NB4 (cell line): ENCODE results near the gene RAI1.
A peak's percentile ranks its signal among the peaks of the same experiment; 100 is the strongest.

Experiments
- DNase-seq: peaks from one replicate; pipeline ENCODE4 v3.0.0; 2010; ENCODE audit warnings: low read depth
- H3K4me3 ChIP-seq: one replicate; pipeline ENCODE4 v1.5.1; 2011; ENCODE audit warnings: mild to moderate bottlenecking, low read depth, low read length, moderate library complexity
- CTCF ChIP-seq: IDR thresholded peaks from one replicate; pipeline ENCODE4 v1.5.1; 2012; ENCODE audit warnings: low read depth, low read length
- MYC ChIP-seq: IDR thresholded peaks from 2 replicates; pipeline ENCODE4 v1.6.1; 2011; ENCODE audit warnings: low read depth, low read length
- POLR2A ChIP-seq: IDR thresholded peaks from 2 replicates; pipeline ENCODE4 v1.6.1; 2011; ENCODE audit warnings: mild to moderate bottlenecking; ENCODE audit not compliant: insufficient read length; ENCODE audit errors: extremely low read depth
- TF ChIP-seq, protein P1 (sequence below): IDR thresholded peaks from 2 replicates; pipeline ENCODE4 v1.6.1; 2011; ENCODE audit warnings: low read depth, low read length

Gene RAI1

GRCh38 chr17:17815062-17815406 is 133.8 kb downstream of the RAI1 start:
- no peak overlapping the region for H3K4me3 ChIP-seq
- no peak for DNase-seq
- no peak for TF ChIP-seq MYC
- no peak for TF ChIP-seq CTCF
- TF ChIP-seq, protein P1, sequence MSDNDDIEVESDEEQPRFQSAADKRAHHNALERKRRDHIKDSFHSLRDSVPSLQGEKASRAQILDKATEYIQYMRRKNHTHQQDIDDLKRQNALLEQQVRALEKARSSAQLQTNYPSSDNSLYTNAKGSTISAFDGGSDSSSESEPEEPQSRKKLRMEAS: no peak
- no peak for TF ChIP-seq POLR2A

DNA sequence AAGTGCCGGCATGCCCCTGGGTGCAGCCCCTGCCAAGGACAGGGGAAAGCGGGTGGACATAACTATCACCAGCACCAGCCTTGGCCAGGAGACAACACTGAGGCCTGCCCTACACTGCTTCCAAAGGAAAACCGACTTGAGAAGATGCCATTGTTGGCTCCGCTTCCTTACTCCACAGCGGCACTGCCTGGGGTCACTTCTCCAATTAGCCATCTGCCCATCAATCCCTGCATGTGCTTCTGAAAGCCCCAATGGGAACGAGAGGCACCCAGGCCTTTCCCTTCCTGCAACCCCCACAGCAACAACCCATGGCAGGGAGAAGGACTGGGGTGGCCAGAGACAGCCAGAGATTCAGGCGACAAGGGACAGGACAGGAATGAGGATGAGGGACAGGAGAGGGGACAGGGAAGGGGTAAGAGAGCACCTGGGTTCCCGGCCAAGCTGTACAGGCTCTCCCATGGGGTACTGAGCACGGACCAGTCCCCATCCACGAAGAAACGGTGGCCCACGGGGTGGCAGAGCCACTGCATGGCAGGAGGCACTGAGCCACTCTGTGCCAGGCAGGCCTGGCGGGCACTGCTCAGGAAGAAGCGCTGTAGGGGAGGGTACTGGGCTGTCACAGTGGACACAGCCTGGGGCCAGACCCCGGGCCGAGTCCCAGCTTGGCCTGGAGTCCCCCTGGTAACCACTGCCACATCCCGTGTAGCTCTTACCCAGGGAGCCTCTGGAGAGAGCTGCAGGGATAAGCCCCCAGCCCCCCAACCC is 134.4 kb downstream of the RAI1 start:
- TF ChIP-seq, protein P1: no peak
- TF ChIP-seq POLR2A (no peak), CTCF (no peak), MYC (no peak)
- DNase-seq: no peak
- H3K4me3 ChIP-seq: no peak overlapping the region

DNA sequence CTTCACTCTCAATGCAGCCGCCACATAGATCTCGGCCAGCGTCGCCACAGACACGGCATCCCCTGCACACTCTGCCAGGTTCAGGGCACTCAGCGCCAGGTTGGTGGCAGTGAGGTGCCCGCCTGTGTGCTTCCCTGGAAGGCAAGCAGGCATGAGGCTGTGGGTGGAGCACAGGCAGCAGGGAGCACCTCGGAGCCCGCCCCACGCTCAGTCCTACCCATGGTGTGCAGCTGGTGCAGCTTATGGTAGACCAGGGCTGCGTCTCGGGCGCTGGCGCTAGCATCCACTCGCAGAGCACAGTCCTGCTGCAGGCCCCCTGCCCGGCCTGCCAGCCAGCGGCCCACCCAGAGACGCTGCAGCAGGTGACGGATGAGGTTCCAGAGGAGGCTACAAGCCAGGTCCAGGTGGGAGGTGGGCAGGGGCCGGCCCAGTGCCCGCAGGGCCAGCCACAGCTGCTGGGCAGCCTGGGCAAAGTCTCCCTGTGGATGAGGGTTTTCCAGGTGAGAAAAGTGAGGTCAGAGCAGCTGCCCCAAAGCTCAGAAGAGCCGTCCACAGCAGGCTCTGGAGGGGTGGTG is 135.1 kb downstream of the RAI1 start:
- no peak for DNase-seq
- H3K4me3 ChIP-seq: no peak overlapping the region
- TF ChIP-seq, protein P1: no peak
- TF ChIP-seq MYC: no peak
- no peak for TF ChIP-seq POLR2A

DNA sequence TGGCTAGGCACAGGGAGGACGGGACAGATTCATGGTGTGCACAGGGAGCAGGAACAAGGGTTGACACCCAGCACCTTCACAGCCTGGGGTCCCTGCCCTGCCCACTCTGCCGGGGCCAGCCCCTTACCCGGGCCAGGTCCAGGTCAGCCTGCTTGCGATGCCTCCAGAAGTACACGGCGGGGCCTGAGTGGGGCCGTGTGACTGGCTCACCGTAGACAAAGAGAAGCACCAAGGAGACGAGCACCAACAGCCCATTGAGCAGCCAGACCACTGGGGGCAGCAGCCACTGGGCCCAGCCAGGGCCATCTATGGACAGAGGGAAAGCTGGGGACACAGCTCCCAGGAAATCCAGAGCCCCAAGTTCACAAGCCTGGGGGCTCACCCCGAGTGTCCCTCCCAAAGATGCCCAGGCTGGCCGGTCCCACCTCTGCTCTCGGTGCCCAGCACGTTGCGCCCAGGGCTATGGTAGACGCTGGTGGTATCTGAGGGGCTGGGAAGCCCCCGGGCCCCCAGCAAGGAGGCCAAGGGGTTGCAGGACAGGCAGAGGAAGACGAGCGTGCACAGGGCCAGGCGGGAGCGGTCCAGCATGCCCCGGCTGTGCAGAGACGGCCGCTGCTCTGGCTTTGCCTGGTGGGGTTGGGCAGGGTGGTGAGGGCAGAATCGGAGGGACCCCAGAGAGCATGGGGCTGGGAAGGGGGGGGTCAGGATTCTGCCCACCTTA is 135.7 kb downstream of the RAI1 start:
- no peak overlapping the region for H3K4me3 ChIP-seq
- TF ChIP-seq, protein P1: no peak
- TF ChIP-seq POLR2A: no peak
- no peak for TF ChIP-seq CTCF
- no peak for TF ChIP-seq MYC
- no peak for DNase-seq

DNA sequence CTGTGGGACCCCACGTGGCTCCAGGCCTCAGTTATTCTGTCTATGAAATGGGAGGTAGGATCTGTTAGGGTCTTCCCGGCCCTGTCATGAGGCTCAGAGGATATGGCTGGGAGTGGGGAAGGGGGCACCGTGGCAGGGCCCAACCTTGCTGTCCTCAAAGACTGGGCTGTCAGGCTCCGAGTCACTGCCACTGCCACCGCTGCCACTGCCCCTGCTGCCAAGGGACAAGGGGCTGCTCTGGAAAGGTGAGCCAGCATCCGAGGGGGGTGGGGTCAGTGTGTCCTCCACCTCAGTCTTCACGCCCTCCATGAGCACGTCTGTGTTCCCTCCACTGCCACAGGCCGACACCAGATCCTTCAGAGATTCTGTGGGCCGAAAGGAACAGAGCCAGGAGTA is 136.3 kb downstream of the RAI1 start:
- TF ChIP-seq MYC (no peak), POLR2A (no peak), CTCF (no peak)
- TF ChIP-seq, protein P1: no peak
- no peak for DNase-seq
- H3K4me3 ChIP-seq: no peak overlapping the region

- H3K4me3 ChIP-seq: no peak overlapping the region
- TF ChIP-seq CTCF (no peak), MYC (0 out of 2 replicates have a peak, but pooled peaks have one; percentile 12)
- TF ChIP-seq, protein P1: no peak
- DNase-seq: peak; percentile 69
Measured at GRCh38 chr17:17818088-17818526, 136.8 kb downstream of the RAI1 start.
